Measurements from ENCODE around the gene KIRREL3. TPM values are rescaled to one million over a fixed set of nuclear protein-coding genes. Genes with fewer than 3 reads are reported as not detected.

KIRREL3 gene
- polyA plus RNA-seq, 1 of the 3 experiments (the other 2 are of a cell fraction): 3.7 TPM

DNA sequence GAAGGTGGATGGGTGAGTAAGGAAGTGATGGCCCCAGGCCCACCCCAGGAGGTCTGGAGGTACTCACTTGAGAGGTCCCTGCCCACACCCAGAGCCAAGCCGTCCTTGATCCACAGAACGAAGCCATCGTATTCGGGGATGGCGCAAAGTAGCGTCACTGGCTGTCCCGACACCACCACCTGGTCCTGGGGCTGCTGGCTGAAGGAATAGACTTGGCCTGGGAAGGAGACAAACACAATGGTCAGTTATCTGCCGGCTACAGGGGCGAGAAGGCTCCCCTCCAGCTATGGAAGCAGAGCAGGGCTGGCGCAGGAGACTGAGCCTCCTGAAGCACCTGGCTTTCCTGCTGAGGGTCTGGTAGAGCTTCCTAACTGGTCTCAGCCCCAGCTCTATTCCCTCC is 474.1 kb downstream of the KIRREL3 start (continued):
- no peak for TF ChIP-seq MEF2A (IDR thresholded peaks at IDR 0.05; ENCODE audit: borderline replicate concordance, low read depth)
- TF ChIP-seq, protein P1, sequence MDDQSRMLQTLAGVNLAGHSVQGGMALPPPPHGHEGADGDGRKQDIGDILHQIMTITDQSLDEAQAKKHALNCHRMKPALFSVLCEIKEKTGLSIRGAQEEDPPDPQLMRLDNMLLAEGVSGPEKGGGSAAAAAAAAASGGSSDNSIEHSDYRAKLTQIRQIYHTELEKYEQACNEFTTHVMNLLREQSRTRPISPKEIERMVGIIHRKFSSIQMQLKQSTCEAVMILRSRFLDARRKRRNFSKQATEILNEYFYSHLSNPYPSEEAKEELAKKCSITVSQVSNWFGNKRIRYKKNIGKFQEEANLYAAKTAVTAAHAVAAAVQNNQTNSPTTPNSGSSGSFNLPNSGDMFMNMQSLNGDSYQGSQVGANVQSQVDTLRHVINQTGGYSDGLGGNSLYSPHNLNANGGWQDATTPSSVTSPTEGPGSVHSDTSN (IDR thresholded peaks at IDR 0.05): no peak
- TF ChIP-seq CHD2 (IDR thresholded peaks at IDR 0.05; ENCODE audit: low read length, partially characterized antibody): no peak

DNA sequence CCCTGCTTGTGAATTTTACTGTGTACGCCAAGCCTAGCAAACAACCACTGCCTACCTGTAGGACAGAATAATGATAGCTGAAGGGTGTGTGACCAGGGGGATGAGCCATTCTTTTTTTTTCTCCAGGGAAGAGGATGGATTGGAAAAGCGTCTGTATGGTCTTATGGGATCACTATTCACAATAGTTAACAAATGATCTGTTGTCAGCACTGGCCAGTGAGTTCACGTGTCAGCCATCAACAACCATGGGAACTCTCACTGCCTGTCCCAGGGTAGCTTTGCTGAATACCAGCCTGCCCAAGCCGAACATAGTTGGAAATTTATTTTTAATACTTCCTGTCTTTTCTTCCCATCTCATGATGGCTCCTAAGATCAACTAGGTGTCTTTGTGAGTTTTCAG is 474.9 kb downstream of the KIRREL3 start:
- H3K9me3 ChIP-seq: no peaks in the 10 kb centered on the region
- H3K9me2 ChIP-seq: no peaks in the 10 kb centered on the region
- no peak overlapping the region for H3K27ac ChIP-seq (ENCODE audit: low read depth in 2 of 2, low read length in 1 of 2)
- peaks cover 0 to 17% of the 10 kb centered on the region in 2 experiments; a peak in 2 of 4 replicates for H3K4me1 ChIP-seq (ENCODE audit: control insufficient read depth in 1 of 2, insufficient read depth in 2 of 2, low read depth in 1 of 2, low read length in 1 of 2)
- no peak overlapping the region for H3K4me3 ChIP-seq (ENCODE audit: low read depth in 2 of 2, low read length in 1 of 2)
- WGBS (ENCODE audit: low lambda C conversion rate): 83% methylated on average over 4 of the region's 4 CpGs
- H3K36me3 ChIP-seq (replicated peaks in 1 of 2; ENCODE audit: control insufficient read depth in 1 of 2, insufficient read depth in 2 of 2, low read length in 1 of 2): no peaks in the 10 kb centered on the region
- POLR2A ChIA-PET: interaction anchor here (0.7 kb wide), 1 partner anchor 169 kb away, joined by 3 read pairs; no protein-coding TSS in a partner anchor
- H3K27me3 ChIP-seq (ENCODE audit: insufficient read depth): no peaks in the 10 kb centered on the region
- CTCF ChIA-PET: interaction anchor here (1.8 to 2.2 kb wide), 4 partner anchors 13 to 84 kb away, joined by 4 to 8 read pairs (median 5); no protein-coding TSS in a partner anchor
- no peak for DNase-seq
- TF ChIP-seq EZH2phosphoT487 (IDR thresholded peaks at IDR 0.05; ENCODE audit: borderline replicate concordance, low read depth): no peak
- TF ChIP-seq RFX5 (IDR thresholded peaks at IDR 0.05; ENCODE audit: low read length): no peak
- TF ChIP-seq, protein P2, sequence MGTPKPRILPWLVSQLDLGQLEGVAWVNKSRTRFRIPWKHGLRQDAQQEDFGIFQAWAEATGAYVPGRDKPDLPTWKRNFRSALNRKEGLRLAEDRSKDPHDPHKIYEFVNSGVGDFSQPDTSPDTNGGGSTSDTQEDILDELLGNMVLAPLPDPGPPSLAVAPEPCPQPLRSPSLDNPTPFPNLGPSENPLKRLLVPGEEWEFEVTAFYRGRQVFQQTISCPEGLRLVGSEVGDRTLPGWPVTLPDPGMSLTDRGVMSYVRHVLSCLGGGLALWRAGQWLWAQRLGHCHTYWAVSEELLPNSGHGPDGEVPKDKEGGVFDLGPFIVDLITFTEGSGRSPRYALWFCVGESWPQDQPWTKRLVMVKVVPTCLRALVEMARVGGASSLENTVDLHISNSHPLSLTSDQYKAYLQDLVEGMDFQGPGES (IDR thresholded peaks at IDR 0.05; ENCODE audit: low read depth, low read length): no peak
- TF ChIP-seq ELF1 (IDR thresholded peaks at IDR 0.05): no peak
- no peak for TF ChIP-seq MEF2A (IDR thresholded peaks at IDR 0.05; ENCODE audit: borderline replicate concordance, low read depth)
- no peak overlapping the region for H3K9ac ChIP-seq
- H3F3A ChIP-seq (replicated peaks; ENCODE audit: insufficient read depth): no peaks in the 10 kb centered on the region
- no peak overlapping the region for H2AFZ ChIP-seq (ENCODE audit: low read depth)
- no peaks in the 10 kb centered on the region for H3K79me2 ChIP-seq (ENCODE audit: insufficient read depth)
- no peaks in the 10 kb centered on the region for H4K20me1 ChIP-seq (ENCODE audit: insufficient read depth)
- no peak overlapping the region for H3K4me2 ChIP-seq

DNA sequence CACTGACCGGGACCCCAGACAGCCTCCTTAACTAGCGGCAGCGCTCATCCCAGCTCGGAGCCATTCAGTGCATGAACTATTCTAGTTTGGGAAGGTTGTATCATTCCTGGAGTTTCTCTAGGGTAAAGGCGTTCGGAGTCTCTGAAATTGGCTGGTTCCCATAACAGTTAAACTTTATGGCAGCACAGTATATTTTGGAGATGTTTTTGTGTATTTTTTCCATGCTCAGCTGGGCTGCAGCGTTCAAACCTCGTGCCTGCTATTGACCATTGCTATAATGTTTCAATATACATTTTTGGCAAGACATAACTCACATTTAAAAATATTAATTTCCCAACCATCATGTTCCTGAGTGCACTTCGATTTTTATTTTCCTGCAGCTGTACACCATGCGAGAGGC is 475.4 kb downstream of the KIRREL3 start:
- Histone ChIP-seq H3K27me3 (ENCODE audit: insufficient read depth) (no peaks in the 10 kb centered on the region), H3K27ac (ENCODE audit: low read depth in 2 of 2, low read length in 1 of 2) (no peak overlapping the region), H3K4me2 (no peak overlapping the region), H3F3A (replicated peaks; ENCODE audit: insufficient read depth) (no peaks in the 10 kb centered on the region), H3K36me3 (replicated peaks in 1 of 2; ENCODE audit: control insufficient read depth in 1 of 2, insufficient read depth in 2 of 2, low read length in 1 of 2) (no peaks in the 10 kb centered on the region), H3K9me3 (no peaks in the 10 kb centered on the region), H3K9me2 (no peaks in the 10 kb centered on the region), H4K20me1 (ENCODE audit: insufficient read depth) (no peaks in the 10 kb centered on the region), H3K9ac (no peak overlapping the region), H3K4me3 (ENCODE audit: low read depth in 2 of 2, low read length in 1 of 2) (no peak overlapping the region), H3K4me1 (ENCODE audit: control insufficient read depth in 1 of 2, insufficient read depth in 2 of 2, low read depth in 1 of 2, low read length in 1 of 2) (peaks cover 0 to 22% of the 10 kb centered on the region in 2 experiments; a peak in 2 of 4 replicates), H2AFZ (ENCODE audit: low read depth) (no peak overlapping the region), H3K79me2 (ENCODE audit: insufficient read depth) (no peaks in the 10 kb centered on the region)
- no peak for DNase-seq
- ChIA-PET CTCF (interaction anchor here (1.2 to 2.2 kb wide), 5 partner anchors 13 to 84 kb away, joined by 3 to 8 read pairs (median 5); no protein-coding TSS in a partner anchor), POLR2A (interaction anchor here (0.7 kb wide), 1 partner anchor 169 kb away, joined by 3 read pairs; no protein-coding TSS in a partner anchor)
- WGBS (ENCODE audit: low lambda C conversion rate): 82% methylated on average over 10 of the region's 10 CpGs
- TF ChIP-seq ELF1 (IDR thresholded peaks at IDR 0.05) (no peak), RCOR1 (IDR thresholded peaks at IDR 0.05; ENCODE audit: low read length) (no peak), SMC3 (IDR thresholded peaks at IDR 0.05; ENCODE audit: low read depth, low read length) (no peak), TAF1 (IDR thresholded peaks at IDR 0.05; ENCODE audit: borderline replicate concordance, low read depth, low read length) (no peak), RXRA (IDR thresholded peaks at IDR 0.05; ENCODE audit: borderline replicate concordance, low read depth) (no peak), NFIC (IDR thresholded peaks at IDR 0.05; ENCODE audit: borderline replicate concordance) (no peak), FOSL2 (IDR thresholded peaks at IDR 0.05; ENCODE audit: borderline replicate concordance, low read depth) (no peak), CHD2 (IDR thresholded peaks at IDR 0.05; ENCODE audit: low read length, partially characterized antibody) (no peak), FOXJ3 (CRISPR knock-in tag; IDR thresholded peaks at IDR 0.05) (no peak), POLR2AphosphoS5 (IDR thresholded peaks at IDR 0.05; ENCODE audit: low read depth, low read length) (no peak)
- TF ChIP-seq, protein P3, sequence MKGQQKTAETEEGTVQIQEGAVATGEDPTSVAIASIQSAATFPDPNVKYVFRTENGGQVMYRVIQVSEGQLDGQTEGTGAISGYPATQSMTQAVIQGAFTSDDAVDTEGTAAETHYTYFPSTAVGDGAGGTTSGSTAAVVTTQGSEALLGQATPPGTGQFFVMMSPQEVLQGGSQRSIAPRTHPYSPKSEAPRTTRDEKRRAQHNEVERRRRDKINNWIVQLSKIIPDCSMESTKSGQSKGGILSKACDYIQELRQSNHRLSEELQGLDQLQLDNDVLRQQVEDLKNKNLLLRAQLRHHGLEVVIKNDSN (IDR thresholded peaks at IDR 0.05; ENCODE audit: borderline replicate concordance, low read depth): no peak
- TF ChIP-seq, protein P4, sequence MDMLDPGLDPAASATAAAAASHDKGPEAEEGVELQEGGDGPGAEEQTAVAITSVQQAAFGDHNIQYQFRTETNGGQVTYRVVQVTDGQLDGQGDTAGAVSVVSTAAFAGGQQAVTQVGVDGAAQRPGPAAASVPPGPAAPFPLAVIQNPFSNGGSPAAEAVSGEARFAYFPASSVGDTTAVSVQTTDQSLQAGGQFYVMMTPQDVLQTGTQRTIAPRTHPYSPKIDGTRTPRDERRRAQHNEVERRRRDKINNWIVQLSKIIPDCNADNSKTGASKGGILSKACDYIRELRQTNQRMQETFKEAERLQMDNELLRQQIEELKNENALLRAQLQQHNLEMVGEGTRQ (IDR thresholded peaks at IDR 0.05; ENCODE audit: borderline replicate concordance, low read depth, low read length): no peak
- TF ChIP-seq, protein P5, sequence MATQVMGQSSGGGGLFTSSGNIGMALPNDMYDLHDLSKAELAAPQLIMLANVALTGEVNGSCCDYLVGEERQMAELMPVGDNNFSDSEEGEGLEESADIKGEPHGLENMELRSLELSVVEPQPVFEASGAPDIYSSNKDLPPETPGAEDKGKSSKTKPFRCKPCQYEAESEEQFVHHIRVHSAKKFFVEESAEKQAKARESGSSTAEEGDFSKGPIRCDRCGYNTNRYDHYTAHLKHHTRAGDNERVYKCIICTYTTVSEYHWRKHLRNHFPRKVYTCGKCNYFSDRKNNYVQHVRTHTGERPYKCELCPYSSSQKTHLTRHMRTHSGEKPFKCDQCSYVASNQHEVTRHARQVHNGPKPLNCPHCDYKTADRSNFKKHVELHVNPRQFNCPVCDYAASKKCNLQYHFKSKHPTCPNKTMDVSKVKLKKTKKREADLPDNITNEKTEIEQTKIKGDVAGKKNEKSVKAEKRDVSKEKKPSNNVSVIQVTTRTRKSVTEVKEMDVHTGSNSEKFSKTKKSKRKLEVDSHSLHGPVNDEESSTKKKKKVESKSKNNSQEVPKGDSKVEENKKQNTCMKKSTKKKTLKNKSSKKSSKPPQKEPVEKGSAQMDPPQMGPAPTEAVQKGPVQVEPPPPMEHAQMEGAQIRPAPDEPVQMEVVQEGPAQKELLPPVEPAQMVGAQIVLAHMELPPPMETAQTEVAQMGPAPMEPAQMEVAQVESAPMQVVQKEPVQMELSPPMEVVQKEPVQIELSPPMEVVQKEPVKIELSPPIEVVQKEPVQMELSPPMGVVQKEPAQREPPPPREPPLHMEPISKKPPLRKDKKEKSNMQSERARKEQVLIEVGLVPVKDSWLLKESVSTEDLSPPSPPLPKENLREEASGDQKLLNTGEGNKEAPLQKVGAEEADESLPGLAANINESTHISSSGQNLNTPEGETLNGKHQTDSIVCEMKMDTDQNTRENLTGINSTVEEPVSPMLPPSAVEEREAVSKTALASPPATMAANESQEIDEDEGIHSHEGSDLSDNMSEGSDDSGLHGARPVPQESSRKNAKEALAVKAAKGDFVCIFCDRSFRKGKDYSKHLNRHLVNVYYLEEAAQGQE (IDR thresholded peaks at IDR 0.05; ENCODE audit: low read depth, low read length): no peak

All from SK-N-SH (cell line).